HG03095 (cell line): ENCODE results near the gene SOX3.

Experiments
- ATAC-seq: cut with Tn5 transposase; IDR thresholded peaks from one replicate; pipeline ENCODE4 v1.9.1; 2021; ENCODE audit warnings: moderate library complexity; ENCODE audit not compliant: unreplicated experiment

Gene SOX3

GRCh38 chrX:140504371-140505324 is at the start of gene SOX3:
TSS of gene SOX3 (minus strand) at chrX:140505069. CDS start at chrX:140505060, 9 bp downstream.
- no peak for ATAC-seq

DNA sequence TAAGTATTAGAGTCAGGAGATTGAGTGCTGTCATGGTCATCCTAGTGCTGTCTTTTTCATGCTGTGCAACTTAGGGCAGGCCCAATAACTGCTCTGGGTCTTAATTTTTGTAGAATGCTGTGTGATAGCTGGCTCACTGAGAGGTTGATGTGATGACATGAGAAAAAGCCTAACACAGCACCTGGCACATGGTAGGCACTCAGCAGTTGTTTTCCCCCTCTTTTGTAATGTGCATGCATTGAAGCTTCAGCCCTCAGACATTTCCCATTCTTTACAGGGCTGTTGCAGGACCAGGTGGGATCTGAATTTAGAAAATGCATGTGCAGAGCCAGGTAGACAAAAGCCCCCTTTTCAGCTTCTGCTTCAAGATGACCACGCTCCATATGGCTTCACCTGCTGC is 44.1 kb upstream of the SOX3 start:
- ATAC-seq: no peak

- no peak for ATAC-seq
These were observed 21.3 kb upstream of the SOX3 start for GRCh38 chrX:140526171-140526570.

DNA sequence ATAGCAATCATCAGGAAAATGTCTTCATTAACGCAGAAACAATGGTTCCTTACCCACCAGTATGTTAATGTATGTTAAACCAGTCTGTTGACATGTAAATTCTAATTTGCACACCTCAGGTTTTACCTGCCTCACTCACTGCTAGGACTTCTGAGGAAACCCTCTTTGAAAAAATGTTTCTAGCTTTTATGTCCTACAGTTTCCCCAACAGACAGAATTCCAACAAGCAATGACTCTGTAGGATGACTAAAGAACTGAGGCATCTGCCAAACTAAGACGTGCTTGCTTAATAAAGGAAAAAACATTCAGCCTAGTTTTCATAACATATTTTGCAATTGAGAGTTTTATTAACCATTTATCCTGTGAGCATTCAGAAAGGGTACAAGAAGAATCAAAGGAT is 20.6 kb upstream of the SOX3 start:
- ATAC-seq: no peak

DNA sequence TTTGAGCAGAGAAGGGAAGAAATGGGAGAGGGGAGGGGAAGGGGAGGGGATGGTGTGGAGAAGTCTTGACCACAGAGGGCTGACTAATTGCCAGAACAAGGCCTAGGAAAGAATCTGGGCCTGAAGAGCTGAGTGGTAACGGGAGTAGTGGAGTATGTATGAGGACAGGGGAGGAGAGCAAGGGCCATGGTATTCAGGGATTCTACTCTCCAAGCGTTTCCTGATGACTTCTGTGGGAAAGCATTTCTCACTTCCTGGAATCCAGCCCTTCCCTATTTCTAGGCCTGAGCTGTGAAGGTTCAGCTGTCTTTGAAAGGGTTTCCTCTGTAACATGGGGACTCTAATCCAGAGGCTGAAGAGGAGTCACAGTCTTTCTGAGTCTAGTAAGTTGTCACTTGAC is 19.7 kb upstream of the SOX3 start:
- no peak for ATAC-seq

- no peak for ATAC-seq
These were observed 16.5 kb upstream of the SOX3 start for GRCh38 chrX:140521393-140521792.

DNA sequence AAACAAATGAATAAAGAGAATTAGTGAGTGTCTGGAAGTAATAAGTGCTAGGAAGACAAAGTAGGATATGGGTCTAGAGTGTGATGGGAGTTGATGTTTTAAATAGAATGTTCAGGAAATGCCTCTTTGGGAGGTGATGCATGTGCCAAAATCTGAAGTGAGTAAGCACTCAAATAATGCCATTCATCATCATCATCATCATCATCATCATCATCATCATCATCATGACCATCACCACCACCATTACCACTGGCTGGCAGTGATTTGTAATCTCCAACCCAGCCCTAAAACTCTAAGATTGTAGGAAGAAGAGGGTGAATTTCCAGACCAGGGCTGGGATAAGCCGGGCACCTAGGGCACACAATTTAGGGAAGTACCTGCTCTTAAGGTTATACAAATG is 9.7 kb upstream of the SOX3 start:
- ATAC-seq: no peak

GRCh38 chrX:140510895-140511295 is 6.0 kb upstream of the SOX3 start:
- no peak for ATAC-seq

GRCh38 chrX:140510306-140510676 is 5.4 kb upstream of the SOX3 start:
- ATAC-seq: no peak

DNA sequence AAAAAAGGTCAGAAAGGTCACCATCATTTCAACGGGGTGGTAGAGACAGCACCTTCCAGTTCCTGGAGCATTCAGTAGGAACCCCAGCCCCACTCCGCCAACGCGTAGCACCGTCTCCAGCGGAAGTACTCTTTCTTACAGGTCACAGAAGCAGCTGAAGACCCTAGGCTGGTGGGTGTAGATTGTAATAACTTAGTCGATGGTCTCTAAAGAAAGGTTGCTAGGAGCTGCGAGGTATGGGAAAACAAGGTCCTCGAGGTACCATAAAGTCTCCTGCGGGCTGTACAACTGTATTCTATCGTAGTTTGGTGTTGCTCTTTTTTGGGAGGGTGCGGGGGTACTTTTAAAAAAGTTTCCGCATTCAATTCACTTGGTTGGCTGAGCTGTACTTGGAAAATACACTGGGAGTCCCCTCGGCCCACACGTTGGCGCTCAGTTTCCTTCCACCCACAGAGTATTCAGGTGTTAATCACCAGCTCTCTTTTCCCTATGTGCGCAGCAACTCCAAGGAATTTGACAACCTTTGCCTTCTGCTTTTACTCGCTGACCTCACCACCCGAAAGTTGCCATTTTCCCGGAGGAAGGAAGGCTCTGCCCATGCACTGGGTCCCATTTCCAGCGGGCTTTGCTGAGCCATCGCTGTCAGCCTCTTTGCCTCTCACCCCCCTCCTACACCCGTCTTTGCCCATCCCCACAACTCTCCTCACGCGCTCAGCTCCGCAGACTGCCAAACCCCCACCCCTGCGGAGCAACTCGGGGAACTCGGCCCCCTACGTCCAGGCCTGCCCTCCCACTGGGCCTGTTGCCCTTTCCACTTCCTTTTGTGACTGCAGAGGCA is 4.8 kb upstream of the SOX3 start:
- no peak for ATAC-seq

DNA sequence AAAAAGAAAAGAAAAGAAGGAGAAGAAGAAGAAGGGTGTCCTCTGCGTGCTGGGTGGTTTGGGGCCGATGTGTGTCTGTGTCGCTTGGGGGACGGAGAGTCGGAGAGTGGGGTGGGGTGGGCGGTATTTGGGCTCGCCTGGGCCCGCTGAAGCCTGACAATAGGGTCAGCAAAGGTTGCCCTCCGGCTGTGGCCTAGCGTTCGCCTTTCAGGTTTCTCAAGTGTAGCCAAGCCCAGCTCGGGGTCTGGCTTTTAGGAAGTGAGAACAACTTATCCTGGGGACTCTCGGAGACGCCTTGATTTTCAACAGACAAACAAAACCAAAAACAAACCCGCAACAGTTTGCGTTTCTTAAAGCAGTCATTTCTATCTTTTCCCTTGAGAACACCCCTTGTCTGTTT is 4.1 kb upstream of the SOX3 start:
- no peak for ATAC-seq

- ATAC-seq: no peak
These were observed 3.1 kb upstream of the SOX3 start for GRCh38 chrX:140507982-140508305.

DNA sequence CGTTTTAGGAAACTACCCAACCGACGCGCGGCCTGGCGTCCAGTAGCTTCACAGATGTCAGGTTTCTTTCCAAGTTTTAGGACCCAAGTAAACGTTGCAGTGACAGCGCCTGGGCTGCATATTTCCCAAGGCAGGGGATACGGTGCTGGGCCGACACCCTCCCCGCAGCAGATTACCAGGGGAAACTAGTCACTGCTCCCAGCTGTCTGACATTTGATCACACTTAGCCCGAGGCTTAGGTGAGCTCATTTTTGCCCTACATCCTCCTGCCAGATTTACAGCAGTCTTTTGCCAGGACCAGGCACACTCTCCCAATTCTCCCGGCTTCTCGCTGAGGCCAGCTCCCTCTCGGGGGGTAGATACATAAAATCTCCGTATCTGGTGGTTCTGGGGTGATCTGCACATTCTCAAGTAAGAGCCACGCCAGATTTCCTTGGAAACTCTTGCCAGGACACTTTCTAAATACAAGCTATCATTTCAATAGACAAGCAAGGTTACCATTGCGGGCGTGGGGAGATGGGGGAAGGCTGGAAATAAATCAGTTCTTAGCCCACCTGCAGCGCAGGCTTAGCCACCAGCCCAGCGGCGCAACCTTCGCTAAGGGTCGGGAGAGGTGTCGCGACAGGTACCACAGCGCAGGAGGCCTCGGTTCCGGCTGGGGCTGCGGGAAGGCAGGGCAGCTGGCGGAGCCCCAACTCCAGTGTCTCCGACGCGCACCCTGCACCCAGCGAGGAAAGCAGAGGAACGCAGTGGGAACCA is 2.5 kb upstream of the SOX3 start:
- ATAC-seq: no peak

GRCh38 chrX:140505421-140506337 is 810 bp upstream of the SOX3 start:
- ATAC-seq: no peak

DNA sequence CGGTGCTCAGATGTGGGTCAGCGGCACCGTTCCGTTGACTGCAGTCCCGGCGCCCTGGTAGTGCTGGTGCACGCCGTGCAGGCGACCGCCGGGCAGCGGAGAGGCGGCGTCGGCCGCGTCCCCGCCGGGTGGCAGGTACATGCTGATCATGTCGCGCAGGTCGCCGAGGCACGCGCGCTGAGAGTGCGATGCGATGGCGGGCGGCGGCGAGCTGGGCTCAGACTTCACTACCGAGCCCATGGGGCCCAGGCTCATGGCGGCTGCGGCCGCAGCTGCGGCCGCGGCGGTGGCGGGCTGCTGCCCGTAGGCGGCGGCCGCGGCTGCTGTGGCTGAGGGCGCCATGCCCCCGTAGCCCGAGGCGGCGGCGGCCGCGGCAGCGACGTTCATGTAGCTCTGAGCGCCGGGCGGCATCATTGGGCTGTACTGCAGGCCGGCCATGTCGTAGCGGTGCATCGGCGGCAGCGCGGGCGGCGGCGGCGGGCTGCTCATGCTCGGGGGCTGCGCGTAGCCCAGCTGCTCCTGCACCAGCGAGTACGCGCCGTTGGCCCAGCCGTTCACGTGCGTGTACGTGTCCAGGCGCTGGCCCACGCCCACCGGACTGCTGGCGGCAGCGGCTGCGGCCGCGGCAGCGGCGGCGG is 1.0 kb downstream of the SOX3 start:
- no peak for ATAC-seq

DNA sequence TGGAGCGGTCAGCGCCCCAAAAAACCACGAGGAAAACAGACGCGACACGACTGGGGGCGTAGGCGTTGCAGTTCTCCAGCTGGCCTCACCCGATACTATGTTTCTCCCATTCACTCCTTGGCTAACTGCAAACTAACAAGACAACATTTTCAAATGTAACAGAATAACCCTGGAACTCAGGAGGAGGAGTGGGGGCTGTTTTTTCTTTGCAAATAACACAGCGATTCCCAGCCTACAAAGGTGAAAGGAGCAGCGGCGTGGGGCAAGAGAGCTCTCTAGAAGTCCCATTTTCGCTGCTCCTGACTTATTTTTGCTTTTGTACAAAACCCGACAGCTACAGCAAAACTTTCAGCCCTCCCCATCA is 1.6 kb downstream of the SOX3 start:
- ATAC-seq: no peak

- ATAC-seq: no peak
These were observed 2.2 kb downstream of the SOX3 start for GRCh38 chrX:140502491-140503237.

DNA sequence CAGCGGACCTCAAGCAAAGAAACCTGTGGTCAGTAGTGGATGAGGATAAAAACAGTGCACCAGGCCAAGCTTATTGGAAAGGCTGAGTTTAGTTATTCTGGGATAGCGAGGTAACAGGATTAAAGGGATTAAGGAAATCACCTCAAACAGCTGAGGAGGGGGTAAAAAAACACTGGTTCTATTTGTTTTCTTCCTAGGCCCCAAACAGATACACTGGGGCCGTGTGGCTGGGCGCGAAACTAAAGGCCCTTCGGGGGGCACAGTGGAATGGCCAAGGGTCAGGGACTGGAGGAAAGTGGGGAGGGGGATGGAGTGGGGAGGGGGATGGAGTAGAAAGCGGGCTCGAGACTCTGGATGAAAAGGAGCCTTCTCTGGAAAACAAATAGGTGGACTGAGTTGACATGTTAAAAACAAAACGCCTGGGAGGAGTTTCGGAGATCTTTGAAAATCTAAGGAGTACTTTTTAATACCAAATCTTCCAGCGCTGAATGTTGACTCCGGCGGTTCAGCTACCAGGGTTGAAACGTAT is 2.9 kb downstream of the SOX3 start:
- ATAC-seq: no peak

- ATAC-seq: no peak
These were observed 3.5 kb downstream of the SOX3 start for GRCh38 chrX:140501321-140501720.
